ENCODE results near the gene GOLGA3. TPM values are rescaled to one million over a fixed set of nuclear protein-coding genes. Genes with fewer than 3 reads are reported as not detected.
"Not testable (repeated sequence)": the region's sequence is repeated elsewhere in the genome, so short reads cannot be mapped to it uniquely, and the experiment has no call there.

GOLGA3 gene
- total RNA-seq, result 10 to 100 TPM; 37.0 to 62.2 (median 54.0) TPM

DNA sequence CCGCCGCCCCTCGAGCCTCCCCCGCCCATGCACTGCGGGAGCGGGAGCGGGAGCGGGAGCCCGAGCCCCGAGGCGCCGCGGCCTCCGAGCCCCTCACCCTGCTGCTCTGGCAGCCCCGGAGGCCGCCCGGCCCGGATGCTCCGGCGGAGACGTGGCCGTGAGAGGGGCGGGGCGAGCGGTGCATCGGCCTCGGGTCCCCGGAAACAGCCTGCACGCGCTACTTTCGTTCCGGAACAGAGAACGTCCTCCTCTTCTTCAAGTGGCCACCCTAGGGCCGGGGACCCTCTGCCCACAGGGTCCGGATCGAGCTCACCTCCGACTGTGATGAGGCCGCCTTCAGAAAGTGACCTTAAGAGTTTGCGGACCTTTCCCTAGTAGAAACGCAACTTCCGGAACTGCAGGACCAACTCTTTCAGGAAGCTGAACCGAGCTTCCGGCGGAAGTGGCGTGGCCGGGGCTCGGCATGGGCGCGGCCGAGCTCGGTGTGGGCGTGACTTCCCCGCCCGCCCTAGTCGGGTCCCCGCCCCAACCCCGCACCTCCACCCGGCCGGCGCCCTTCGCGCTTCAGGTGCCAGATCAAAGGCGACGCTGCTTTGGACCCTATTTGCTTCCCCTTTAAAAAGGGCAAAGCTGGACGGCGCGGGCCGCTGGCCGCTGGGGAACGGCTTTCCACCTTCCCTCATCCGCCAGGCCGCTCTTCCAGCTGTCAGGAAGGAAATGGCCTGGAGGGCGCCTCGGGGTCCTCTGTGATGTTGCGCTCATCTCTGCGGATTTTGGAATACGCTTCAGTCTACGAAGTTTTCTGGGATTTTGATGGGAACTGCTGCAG lies at the start of gene GOLGA3:
TSS of gene GOLGA3 (minus strand) at position 164 of the 829 bp plus-strand sequence. CDS start 6,741 bp downstream, outside the sequence.
- H3K4me1 ChIP-seq, result peaks cover 14 to 47% (median 14%) of the 10 kb centered on the region in 3 donors
- WGBS, 2 donors, result 8% methylated on average over 7 to 17 of the region's 78 CpGs
- intact Hi-C loops (cut with DNase I), result no loop called here
- H3K4me3 ChIP-seq, result peak within 1 kb of the TSS; percentile 82 to 92 (median 86)
- no peaks in the 10 kb centered on the region for H3K9me3 ChIP-seq
- H3K36me3 ChIP-seq, result peaks cover 4 to 58% (median 7%) of the 10 kb centered on the region in 3 donors
- no peaks in the 10 kb centered on the region for H3K27me3 ChIP-seq
- DNase-seq, result peak; percentile 61
- peak in 3 of 4 donors; percentile 37 to 81 (median 55) for TF ChIP-seq POLR2A (IDR thresholded peaks at IDR 0.05)
- TF ChIP-seq, protein P1, sequence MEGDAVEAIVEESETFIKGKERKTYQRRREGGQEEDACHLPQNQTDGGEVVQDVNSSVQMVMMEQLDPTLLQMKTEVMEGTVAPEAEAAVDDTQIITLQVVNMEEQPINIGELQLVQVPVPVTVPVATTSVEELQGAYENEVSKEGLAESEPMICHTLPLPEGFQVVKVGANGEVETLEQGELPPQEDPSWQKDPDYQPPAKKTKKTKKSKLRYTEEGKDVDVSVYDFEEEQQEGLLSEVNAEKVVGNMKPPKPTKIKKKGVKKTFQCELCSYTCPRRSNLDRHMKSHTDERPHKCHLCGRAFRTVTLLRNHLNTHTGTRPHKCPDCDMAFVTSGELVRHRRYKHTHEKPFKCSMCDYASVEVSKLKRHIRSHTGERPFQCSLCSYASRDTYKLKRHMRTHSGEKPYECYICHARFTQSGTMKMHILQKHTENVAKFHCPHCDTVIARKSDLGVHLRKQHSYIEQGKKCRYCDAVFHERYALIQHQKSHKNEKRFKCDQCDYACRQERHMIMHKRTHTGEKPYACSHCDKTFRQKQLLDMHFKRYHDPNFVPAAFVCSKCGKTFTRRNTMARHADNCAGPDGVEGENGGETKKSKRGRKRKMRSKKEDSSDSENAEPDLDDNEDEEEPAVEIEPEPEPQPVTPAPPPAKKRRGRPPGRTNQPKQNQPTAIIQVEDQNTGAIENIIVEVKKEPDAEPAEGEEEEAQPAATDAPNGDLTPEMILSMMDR (IDR thresholded peaks at IDR 0.05), result peak in 1 of 6 experiments; percentile 8
- peak within 1 kb of the TSS; percentile 97 to 100 (median 98) for H3K27ac ChIP-seq

DNA sequence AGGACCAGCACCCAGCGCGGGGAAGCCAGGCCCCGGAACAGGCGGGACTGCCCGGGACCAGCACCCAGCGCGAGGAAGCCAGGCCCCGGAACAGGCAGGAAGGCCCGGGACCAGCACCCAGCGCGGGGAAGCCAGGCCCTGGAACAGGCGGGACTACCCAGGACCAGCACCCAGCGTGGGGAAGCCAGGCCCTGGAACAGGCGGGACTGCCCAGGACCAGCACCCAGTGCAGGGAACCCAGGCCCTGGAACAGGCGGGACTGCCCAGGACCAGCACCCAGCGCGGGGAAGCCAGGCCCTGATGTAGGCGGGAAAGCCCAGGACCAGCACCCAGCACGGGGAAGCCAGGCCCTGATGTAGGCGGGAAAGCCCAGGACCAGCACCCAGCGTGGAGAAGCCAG lies 46.0 kb upstream of the GOLGA3 start:
- 80 to 83% methylated on average over 1 to 5 of the region's 21 CpGs for WGBS, 2 donors
- H3K4me1 ChIP-seq; H3K27ac ChIP-seq; DNase-seq; H3K9me3 ChIP-seq; H3K4me3 ChIP-seq; H3K27me3 ChIP-seq; intact Hi-C loops (cut with DNase I): not testable (repeated sequence)
- peaks cover 24 to 98% (median 24%) of the 10 kb centered on the region in 3 donors for H3K36me3 ChIP-seq

- peaks cover 24 to 98% (median 28%) of the 10 kb centered on the region in 3 donors for H3K36me3 ChIP-seq
These were observed 45.5 kb upstream of the GOLGA3 start for GRCh38 chr12:132874175-132874574.

GRCh38 chr12:132873724-132874123 lies 45.1 kb upstream of the GOLGA3 start:
- intact Hi-C loops (cut with DNase I), result no loop called here
- Histone ChIP-seq H3K27ac (no peak overlapping the region), H3K9me3 (no peaks in the 10 kb centered on the region), H3K36me3 (peaks cover 24 to 97% (median 28%) of the 10 kb centered on the region in 3 donors), H3K27me3 (no peaks in the 10 kb centered on the region), H3K4me1 (no peaks in the 10 kb centered on the region), H3K4me3 (no peak overlapping the region)
- TF ChIP-seq, protein P1 (IDR thresholded peaks at IDR 0.05), result no peak
- no peak for TF ChIP-seq POLR2A (IDR thresholded peaks at IDR 0.05)
- no peak for DNase-seq
- WGBS, 2 donors, result 90 to 93% methylated on average over 7 to 8 of the region's 10 CpGs

More at GRCh38 chr12:132874175-132874574, 45.5 kb upstream of the GOLGA3 start:
- Histone ChIP-seq H3K4me3 (no peak overlapping the region), H3K27me3 (no peaks in the 10 kb centered on the region), H3K9me3 (no peaks in the 10 kb centered on the region), H3K27ac (no peak overlapping the region), H3K4me1 (no peaks in the 10 kb centered on the region)
- intact Hi-C loops (cut with DNase I), result no loop called here
- TF ChIP-seq POLR2A (IDR thresholded peaks at IDR 0.05), result no peak
- TF ChIP-seq, protein P1 (IDR thresholded peaks at IDR 0.05), result no peak
- no peak for DNase-seq
- 94% methylated on average over 6 of the region's 11 CpGs; no CpG with 5 or more reads in 1 of the 2 donors for WGBS, 2 donors

DNA sequence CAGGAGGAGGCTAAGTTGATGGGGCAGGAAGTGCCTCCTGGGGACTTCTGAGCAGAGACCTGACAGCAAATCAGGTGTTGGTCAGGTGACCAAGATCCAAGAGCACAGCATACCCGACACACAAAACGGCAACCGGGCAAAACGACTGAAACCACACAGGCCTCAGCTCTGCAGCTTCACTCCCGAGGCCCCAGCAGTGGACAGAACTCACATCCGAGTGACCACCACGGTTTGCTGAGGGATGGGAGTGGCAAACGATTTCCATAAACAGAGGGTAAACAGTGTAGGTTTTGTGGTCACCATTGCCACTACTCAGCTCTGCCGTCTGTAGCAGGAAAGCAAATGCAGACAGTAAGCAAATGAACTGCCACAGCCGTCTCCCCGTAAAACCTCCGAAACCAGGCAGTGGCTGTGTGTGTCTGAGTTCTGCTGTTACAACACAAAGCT lies 44.3 kb upstream of the GOLGA3 start:
- no peak overlapping the region for H3K4me3 ChIP-seq
- DNase-seq, result no peak
- no peak for TF ChIP-seq POLR2A (IDR thresholded peaks at IDR 0.05)
- TF ChIP-seq, protein P1 (IDR thresholded peaks at IDR 0.05), result no peak
- H3K36me3 ChIP-seq, result peaks cover 24 to 99% (median 28%) of the 10 kb centered on the region in 3 donors
- WGBS, 2 donors, result 66 to 85% methylated on average over 8 to 12 of the region's 12 CpGs
- no peaks in the 10 kb centered on the region for H3K27me3 ChIP-seq
- H3K9me3 ChIP-seq, result no peaks in the 10 kb centered on the region
- no peak overlapping the region for H3K27ac ChIP-seq
- H3K4me1 ChIP-seq, result no peaks in the 10 kb centered on the region
- intact Hi-C loops (cut with DNase I), result no loop called here

All from esophagus squamous epithelium (tissue), 5 donors.